ENCODE results near the gene URAD. TPM values are rescaled to one million over a fixed set of nuclear protein-coding genes. Genes with fewer than 3 reads are reported as not detected.

Gene URAD
- total RNA-seq, 4 donors from 2014 or later: not detected

GRCh38 chr13:27967203-27967735 is 21.2 kb downstream of the URAD start:
- 2 to 19% methylated on average over 5 to 16 of the region's 18 CpGs for WGBS, 2 donors
- Histone ChIP-seq H3K4me3 (no peak overlapping the region), H3K36me3 (no peaks in the 10 kb centered on the region), H3K4me1 (peaks cover 12 to 41% (median 14%) of the 10 kb centered on the region in 3 donors), H3K27ac (no peak overlapping the region), H3K9me3 (no peaks in the 10 kb centered on the region), H3K27me3 (peaks cover 41 to 100% (median 60%) of the 10 kb centered on the region in 4 donors)
- DNase-seq: no peak
- intact Hi-C loops (cut with DNase I): no loop called here
- TF ChIP-seq CTCF (IDR thresholded peaks at IDR 0.05): no peak
- no peak for TF ChIP-seq POLR2A (IDR thresholded peaks at IDR 0.05)

DNA sequence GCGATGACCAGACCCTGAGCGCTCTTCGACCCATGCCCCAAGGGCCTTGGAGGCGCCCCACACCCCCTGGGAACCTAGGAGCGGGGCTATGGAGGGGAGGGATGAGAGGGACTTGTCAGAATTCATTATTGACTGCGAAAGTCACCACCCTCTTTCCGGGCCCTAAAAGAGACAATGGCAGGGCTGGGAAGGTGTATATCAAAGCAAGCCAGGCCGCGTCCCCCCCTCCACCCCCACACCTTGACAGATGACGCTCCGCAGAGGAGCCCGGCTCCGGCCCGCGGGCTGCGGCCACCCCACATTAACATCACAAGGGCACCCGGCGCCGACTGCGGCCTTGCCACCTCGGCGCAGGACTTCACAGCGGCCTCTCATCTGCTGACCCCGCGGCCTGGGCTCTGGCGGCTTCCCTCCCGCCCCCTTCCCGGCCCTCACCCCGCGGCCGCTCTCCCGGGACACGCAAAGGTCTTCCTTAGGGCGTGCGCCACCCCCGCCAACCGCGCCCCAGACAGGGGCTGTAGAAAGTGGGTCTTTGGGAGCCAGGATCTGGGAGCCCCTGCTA is 21.8 kb downstream of the URAD start:
- Histone ChIP-seq H3K4me3 (no peak overlapping the region), H3K27me3 (peaks cover 41 to 100% (median 60%) of the 10 kb centered on the region in 4 donors), H3K9me3 (no peaks in the 10 kb centered on the region), H3K4me1 (peaks cover 12 to 41% (median 14%) of the 10 kb centered on the region in 3 donors), H3K36me3 (no peaks in the 10 kb centered on the region), H3K27ac (no peak overlapping the region)
- no peak for DNase-seq
- TF ChIP-seq CTCF (IDR thresholded peaks at IDR 0.05) (no peak), POLR2A (IDR thresholded peaks at IDR 0.05) (no peak)
- WGBS, 2 donors: 0 to 12% methylated on average over 5 to 6 of the region's 38 CpGs
- intact Hi-C loops (cut with DNase I): no loop called here

DNA sequence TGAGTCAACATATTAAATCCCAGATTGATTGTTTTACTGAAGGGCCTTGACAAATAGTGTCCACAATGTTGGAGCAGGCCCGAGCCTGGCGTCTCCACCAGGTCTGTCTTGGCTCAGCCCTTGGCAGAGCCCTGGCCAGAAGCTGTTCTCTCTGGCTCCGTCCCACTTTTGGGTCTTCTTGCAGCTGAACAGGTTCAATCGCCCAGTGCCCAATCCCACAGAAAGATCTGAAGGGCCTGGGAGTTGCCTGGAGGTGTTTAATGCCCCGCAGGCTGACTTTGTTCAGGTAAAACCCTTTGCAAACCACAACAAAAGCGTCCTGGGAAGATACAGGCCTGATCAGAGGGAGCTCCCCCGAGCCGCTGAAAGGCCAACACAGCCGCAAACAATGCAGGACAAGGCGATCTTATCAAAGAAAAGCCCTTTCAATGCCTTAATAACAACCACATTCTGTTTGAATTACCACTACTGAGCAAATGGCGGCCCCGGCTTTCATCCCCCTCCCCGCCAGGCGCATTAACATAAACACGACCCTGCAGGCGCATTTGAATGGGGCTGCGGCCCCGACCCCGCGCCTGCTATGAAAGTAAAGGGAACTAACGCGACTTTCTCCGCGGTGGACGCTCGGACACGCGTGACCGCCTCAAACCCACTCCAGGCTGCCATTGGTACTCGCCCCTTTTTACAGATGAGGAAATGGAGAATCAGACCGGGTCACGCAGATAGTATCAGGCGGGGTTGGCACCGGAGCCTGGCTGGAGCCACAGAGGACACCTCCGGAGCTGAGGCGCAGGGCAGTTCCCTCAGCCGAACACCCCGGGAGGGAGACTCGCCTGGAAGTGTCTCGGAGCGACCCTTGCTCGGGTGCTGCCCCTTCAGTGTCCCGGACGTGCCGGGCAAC is 22.5 kb downstream of the URAD start:
- no peaks in the 10 kb centered on the region for H3K36me3 ChIP-seq
- H3K4me1 ChIP-seq: peaks cover 14 to 45% (median 15%) of the 10 kb centered on the region in 3 donors
- no peak overlapping the region for H3K4me3 ChIP-seq
- WGBS, 2 donors: 8 to 28% methylated on average over 10 to 17 of the region's 45 CpGs
- TF ChIP-seq CTCF (IDR thresholded peaks at IDR 0.05): no peak
- no peak for TF ChIP-seq POLR2A (IDR thresholded peaks at IDR 0.05)
- H3K27me3 ChIP-seq: peaks cover 41 to 100% (median 57%) of the 10 kb centered on the region in 4 donors
- no peak overlapping the region for H3K27ac ChIP-seq
- H3K9me3 ChIP-seq: no peaks in the 10 kb centered on the region
- intact Hi-C loops (cut with DNase I): no loop called here
- no peak for DNase-seq

GRCh38 chr13:27965343-27965739 is 23.2 kb downstream of the URAD start:
- WGBS, 2 donors: 57 to 58% methylated on average over 7 of the region's 7 CpGs
- DNase-seq: no peak
- peaks cover 45 to 100% (median 54%) of the 10 kb centered on the region in 4 donors for H3K27me3 ChIP-seq
- intact Hi-C loops (cut with DNase I): no loop called here
- no peak overlapping the region for H3K27ac ChIP-seq
- H3K4me1 ChIP-seq: peaks cover 20 to 49% (median 21%) of the 10 kb centered on the region in 3 donors
- no peaks in the 10 kb centered on the region for H3K36me3 ChIP-seq
- TF ChIP-seq POLR2A (IDR thresholded peaks at IDR 0.05) (no peak), CTCF (IDR thresholded peaks at IDR 0.05) (no peak)
- no peaks in the 10 kb centered on the region for H3K9me3 ChIP-seq
- H3K4me3 ChIP-seq: no peak overlapping the region
